Kidney tubule cell (primary cell): ENCODE results near the gene EBF4.
"Not testable (repeated sequence)": the region's sequence is repeated elsewhere in the genome, so short reads cannot be mapped to it uniquely, and the experiment has no call there.

Experiments used
- DNase-seq: peaks from one replicate; pipeline ENCODE4 v3.0.0-alpha.2; 2018; ENCODE audit warnings: low spot score

The EBF4 gene

GRCh38 chr20:2757969-2758368, 65.4 kb downstream of the EBF4 start:
- DNase-seq: no peak

- no peak for DNase-seq
Measured at GRCh38 chr20:2759143-2759542, 66.6 kb downstream of the EBF4 start.

GRCh38 chr20:2759603-2760296, 67.2 kb downstream of the EBF4 start:
- no peak for DNase-seq

GRCh38 chr20:2760297-2760951, 67.8 kb downstream of the EBF4 start:
- no peak for DNase-seq

GRCh38 chr20:2760952-2761305, 68.3 kb downstream of the EBF4 start:
- DNase-seq: no peak

- no peak for DNase-seq
Measured at GRCh38 chr20:2761885-2762284, 69.3 kb downstream of the EBF4 start.

- DNase-seq: no peak
Measured at GRCh38 chr20:2762578-2763131, 70.1 kb downstream of the EBF4 start.

GRCh38 chr20:2763186-2763585, 70.6 kb downstream of the EBF4 start:
- DNase-seq: no peak

- peak; percentile 23 for DNase-seq
Measured at GRCh38 chr20:2767768-2768631, 75.4 kb downstream of the EBF4 start.

- no peak for DNase-seq
Measured at GRCh38 chr20:2768632-2769015, 76.0 kb downstream of the EBF4 start.

- not testable (repeated sequence) for DNase-seq
Measured at GRCh38 chr20:2770091-2770490, 77.5 kb downstream of the EBF4 start.

GRCh38 chr20:2771631-2772080, 79.1 kb downstream of the EBF4 start:
- DNase-seq: no peak

- no peak for DNase-seq
Measured at GRCh38 chr20:2773812-2774211, 81.2 kb downstream of the EBF4 start.

- DNase-seq: no peak
Measured at GRCh38 chr20:2775139-2775538, 82.6 kb downstream of the EBF4 start.

GRCh38 chr20:2778602-2779321, 86.2 kb downstream of the EBF4 start:
- DNase-seq: no peak

- no peak for DNase-seq
Measured at GRCh38 chr20:2780948-2781347, 88.4 kb downstream of the EBF4 start.

- DNase-seq: no peak
Measured at GRCh38 chr20:2783908-2784566, 91.5 kb downstream of the EBF4 start.

GRCh38 chr20:2793471-2793870, 100.9 kb downstream of the EBF4 start:
- no peak for DNase-seq

GRCh38 chr20:2794202-2794748, 101.7 kb downstream of the EBF4 start:
- DNase-seq: no peak

- no peak for DNase-seq
Measured at GRCh38 chr20:2794866-2795447, 102.4 kb downstream of the EBF4 start.

- no peak for DNase-seq
Measured at GRCh38 chr20:2795451-2795850, 102.9 kb downstream of the EBF4 start.
